ENCODE results near the gene HERC2. TPM values are rescaled to one million over a fixed set of nuclear protein-coding genes. Genes with fewer than 3 reads are reported as not detected.

Gene HERC2
- total and polyA plus RNA-seq, 12 donors: 24.9 to 63.0 (median 52.1) TPM

DNA sequence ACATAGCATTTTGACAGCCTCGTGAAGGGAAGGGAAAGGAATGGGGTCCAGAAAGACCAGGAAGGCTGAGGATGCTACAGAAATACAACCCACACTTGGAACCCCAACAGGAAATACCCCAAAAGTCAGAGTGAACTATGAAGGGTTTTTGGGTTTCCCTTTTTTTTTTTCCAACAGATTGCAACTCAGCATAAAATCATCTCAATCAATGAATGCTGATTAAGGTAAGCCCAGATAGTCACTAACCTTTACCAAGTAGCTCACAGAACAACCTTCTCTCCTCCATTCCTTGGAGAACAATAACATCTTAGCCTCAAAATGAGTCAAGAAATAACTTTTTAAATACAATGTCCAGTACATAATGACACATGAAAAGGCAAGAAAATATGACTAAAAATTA, 129.2 kb downstream of the HERC2 start:
- Histone ChIP-seq H3K9me3 (replicated peaks in 1 of 3) (no peaks in the 10 kb centered on the region), H3K4me1 (replicated peaks in 1 of 2) (peaks cover 0 to 8% of the 10 kb centered on the region in 2 donors), H3K27ac (no peak overlapping the region), H3K4me3 (no peak overlapping the region), H3K36me3 (replicated peaks in 1 of 2) (peaks cover 0 to 49% of the 10 kb centered on the region in 2 donors), H3K27me3 (no peaks in the 10 kb centered on the region)
- DNase-seq: no peak
- intact Hi-C loops (cut with DNase I): no loop called here
- TF ChIP-seq POLR2A (IDR thresholded peaks at IDR 0.05) (no peak), CTCF (IDR thresholded peaks at IDR 0.05) (no peak)
- WGBS, 4 donors: 63 to 96% (median 75%) methylated on average over 1 of the region's 1 CpG

DNA sequence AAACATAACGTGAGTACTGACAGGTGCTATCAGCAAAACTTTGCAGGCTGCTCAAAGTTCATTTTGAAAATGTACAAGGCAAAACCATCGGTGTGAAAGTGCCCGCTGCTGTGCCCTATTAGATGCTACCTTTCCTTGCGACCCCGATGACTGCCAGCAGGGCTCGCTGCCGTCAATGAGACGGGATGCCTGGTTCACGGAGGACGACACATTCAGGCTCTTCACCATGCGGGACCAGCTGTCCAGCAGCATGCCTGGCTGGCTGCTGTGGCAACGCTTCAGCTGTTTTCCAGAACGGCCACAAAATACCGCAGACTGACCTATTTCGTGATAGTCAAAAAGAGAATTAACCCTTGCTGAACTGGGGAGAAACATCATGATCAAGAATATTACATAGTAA, 130.1 kb downstream of the HERC2 start:
- Histone ChIP-seq H3K4me1 (replicated peaks in 1 of 2) (peaks cover 0 to 8% of the 10 kb centered on the region in 2 donors), H3K9me3 (replicated peaks in 1 of 3) (no peaks in the 10 kb centered on the region), H3K4me3 (no peak overlapping the region), H3K36me3 (replicated peaks in 1 of 2) (peaks cover 0 to 49% of the 10 kb centered on the region in 2 donors), H3K27me3 (no peaks in the 10 kb centered on the region), H3K27ac (peak overlapping the region in 1 of 5 donors; percentile 10)
- intact Hi-C loops (cut with DNase I): no loop called here
- DNase-seq: peak; percentile 56 to 92 (median 70)
- no peak for TF ChIP-seq POLR2A (IDR thresholded peaks at IDR 0.05)
- peak; percentile 22 to 57 (median 49) for TF ChIP-seq CTCF (IDR thresholded peaks at IDR 0.05)
- 50 to 73% (median 64%) methylated on average over 13 to 15 of the region's 15 CpGs for WGBS, 4 donors

- H3K4me1 ChIP-seq (replicated peaks in 1 of 2): peaks cover 0 to 8% of the 10 kb centered on the region in 2 donors
Measured at GRCh38 chr15:28190391-28191174, 131.4 kb downstream of the HERC2 start.

More at GRCh38 chr15:28190391-28191174, 131.4 kb downstream of the HERC2 start:
- H3K4me3 ChIP-seq: no peak overlapping the region
- H3K36me3 ChIP-seq (replicated peaks in 1 of 2): peaks cover 0 to 56% of the 10 kb centered on the region in 2 donors
- no peaks in the 10 kb centered on the region for H3K9me3 ChIP-seq (replicated peaks in 1 of 3)
- intact Hi-C loops (cut with DNase I): no loop called here
- no peaks in the 10 kb centered on the region for H3K27me3 ChIP-seq
- TF ChIP-seq POLR2A (IDR thresholded peaks at IDR 0.05) (no peak), CTCF (IDR thresholded peaks at IDR 0.05) (no peak)
- WGBS, 4 donors: 84 to 92% (median 89%) methylated on average over 7 of the region's 7 CpGs
- no peak for DNase-seq
- no peak overlapping the region for H3K27ac ChIP-seq
